Omental fat pad (tissue), 4 donors: ENCODE data around the gene CCL2. TPM values are rescaled to one million over a fixed set of nuclear protein-coding genes. Genes with fewer than 3 reads are reported as not detected.

Experiments used
- ATAC-seq: fragments of 150-250 bp; one replicate; pipeline ENCODE4 v1.9.1; 2016; ENCODE audit warnings: mild to moderate bottlenecking, moderate library complexity; ENCODE audit not compliant: low FRiP score
- DNase-seq: peaks from one replicate; pipeline ENCODE4 v3.0.0-alpha.2; 2019; ENCODE audit warnings: low spot score
- total RNA-seq, 4 donors: library from RNA; depleted of rRNA; stranded (reverse); fragments of >200 nt; gene quantifications; one replicate each; pipeline ENCODE4 v1.1.0, GENCODE V29; 2016
- TF ChIP-seq, protein P1 (sequence below), 3 donors: fragments of 450-650 bp; IDR thresholded peaks; one replicate each; pipeline ENCODE4 v1.5.1; 2016 to 2017; ENCODE audit warnings: antibody characterized with exemption in 3 of 3, mild to moderate bottlenecking in 3 of 3, moderate library complexity in 2 of 3

The CCL2 gene
- total RNA-seq, 4 donors from 2014 or later, result 39.8 to 556 (median 227) TPM

- TF ChIP-seq, protein P1, sequence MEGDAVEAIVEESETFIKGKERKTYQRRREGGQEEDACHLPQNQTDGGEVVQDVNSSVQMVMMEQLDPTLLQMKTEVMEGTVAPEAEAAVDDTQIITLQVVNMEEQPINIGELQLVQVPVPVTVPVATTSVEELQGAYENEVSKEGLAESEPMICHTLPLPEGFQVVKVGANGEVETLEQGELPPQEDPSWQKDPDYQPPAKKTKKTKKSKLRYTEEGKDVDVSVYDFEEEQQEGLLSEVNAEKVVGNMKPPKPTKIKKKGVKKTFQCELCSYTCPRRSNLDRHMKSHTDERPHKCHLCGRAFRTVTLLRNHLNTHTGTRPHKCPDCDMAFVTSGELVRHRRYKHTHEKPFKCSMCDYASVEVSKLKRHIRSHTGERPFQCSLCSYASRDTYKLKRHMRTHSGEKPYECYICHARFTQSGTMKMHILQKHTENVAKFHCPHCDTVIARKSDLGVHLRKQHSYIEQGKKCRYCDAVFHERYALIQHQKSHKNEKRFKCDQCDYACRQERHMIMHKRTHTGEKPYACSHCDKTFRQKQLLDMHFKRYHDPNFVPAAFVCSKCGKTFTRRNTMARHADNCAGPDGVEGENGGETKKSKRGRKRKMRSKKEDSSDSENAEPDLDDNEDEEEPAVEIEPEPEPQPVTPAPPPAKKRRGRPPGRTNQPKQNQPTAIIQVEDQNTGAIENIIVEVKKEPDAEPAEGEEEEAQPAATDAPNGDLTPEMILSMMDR (IDR thresholded peaks at IDR 0.05), result no peak
- DNase-seq, result no peak
- ATAC-seq, result peak; percentile 92
These were observed 51.4 kb downstream of the CCL2 start for GRCh38 chr17:34306466-34306865.

Other genes starting within 250 kb of the CCL2 start
- gene CCL7, start 14.9 kb downstream of the CCL2 start, total RNA-seq, result 1 to 10 TPM in 2 of 4 donors, not detected in 2; 1.9 to 3.5 TPM
- gene CCL11, start 30.5 kb downstream of the CCL2 start, total RNA-seq, result 10 to 100 TPM in 1 of 4 donors, 1 to 10 TPM in 1, not detected in 2; 3.3 to 37.2 TPM
- gene CCL8, start 64.2 kb downstream of the CCL2 start, total RNA-seq, result 1 to 10 TPM in 3 of 4 donors, under 1 TPM in 1; 0.56 to 3.4 (median 2.9) TPM
- gene CCL13, start 101.2 kb downstream of the CCL2 start, total RNA-seq, result 10 to 100 TPM in 1 of 4 donors, 1 to 10 TPM in 3; 1.4 to 15.3 (median 4.1) TPM
- not detected for gene CCL1, start 107.9 kb downstream of the CCL2 start, total RNA-seq